ENCODE data around the gene MAGI3.
"Not testable (repeated sequence)": the region's sequence is repeated elsewhere in the genome, so short reads cannot be mapped to it uniquely, and the experiment has no call there.

MAGI3 gene

GRCh38 chr1:113399062-113399583 lies 8.8 kb downstream of the MAGI3 start:
- no peak for DNase-seq (ENCODE audit: low spot score)

- no peak for DNase-seq (ENCODE audit: low spot score)
Observed at GRCh38 chr1:113401067-113401466, 10.8 kb downstream of the MAGI3 start.

GRCh38 chr1:113401728-113402127 lies 11.4 kb downstream of the MAGI3 start:
- DNase-seq (ENCODE audit: low spot score), result no peak

GRCh38 chr1:113403065-113403464 lies 12.8 kb downstream of the MAGI3 start:
- DNase-seq (ENCODE audit: low spot score), result no peak

GRCh38 chr1:113405573-113405972 lies 15.3 kb downstream of the MAGI3 start:
- no peak for DNase-seq (ENCODE audit: low spot score)

- DNase-seq (ENCODE audit: low spot score), result not testable (repeated sequence)
Observed at GRCh38 chr1:113406149-113406548, 15.8 kb downstream of the MAGI3 start.

GRCh38 chr1:113409363-113409762 lies 19.0 kb downstream of the MAGI3 start:
- no peak for DNase-seq (ENCODE audit: low spot score)

GRCh38 chr1:113412020-113412419 lies 21.7 kb downstream of the MAGI3 start:
- not testable (repeated sequence) for DNase-seq (ENCODE audit: low spot score)

- DNase-seq (ENCODE audit: low spot score), result no peak
Observed at GRCh38 chr1:113415310-113416070, 25.2 kb downstream of the MAGI3 start.

GRCh38 chr1:113416071-113416470 lies 25.8 kb downstream of the MAGI3 start:
- DNase-seq (ENCODE audit: low spot score), result not testable (repeated sequence)

GRCh38 chr1:113416496-113416895 lies 26.2 kb downstream of the MAGI3 start:
- no peak for DNase-seq (ENCODE audit: low spot score)

GRCh38 chr1:113422315-113423068 lies 32.2 kb downstream of the MAGI3 start:
- DNase-seq (ENCODE audit: low spot score), result no peak

GRCh38 chr1:113423826-113424225 lies 33.5 kb downstream of the MAGI3 start:
- no peak for DNase-seq (ENCODE audit: low spot score)

GRCh38 chr1:113429461-113430153 lies 39.3 kb downstream of the MAGI3 start:
- no peak for DNase-seq (ENCODE audit: low spot score)

- DNase-seq (ENCODE audit: low spot score), result no peak
Observed at GRCh38 chr1:113433184-113433583, 42.9 kb downstream of the MAGI3 start.

- no peak for DNase-seq (ENCODE audit: low spot score)
Observed at GRCh38 chr1:113434081-113434873, 44.0 kb downstream of the MAGI3 start.

GRCh38 chr1:113434874-113435175 lies 44.5 kb downstream of the MAGI3 start:
- DNase-seq (ENCODE audit: low spot score), result no peak

GRCh38 chr1:113437554-113438341 lies 47.4 kb downstream of the MAGI3 start:
- no peak for DNase-seq (ENCODE audit: low spot score)

- DNase-seq (ENCODE audit: low spot score), result no peak
Observed at GRCh38 chr1:113438505-113439276, 48.4 kb downstream of the MAGI3 start.

GRCh38 chr1:113439277-113439670 lies 49.0 kb downstream of the MAGI3 start:
- DNase-seq (ENCODE audit: low spot score), result no peak

Measured in hepatic stellate cell (primary cell).